DOHH2 (cell line): ENCODE data around the gene COG6.

Experiments used
- H3F3A ChIP-seq: fragments of 200-600 bp; sonication (generic), shearing (Covaris generic); 2 replicates; pipeline ENCODE4 v1.6.0; 2016; ENCODE audit warnings: antibody characterized with exemption, mild to moderate bottlenecking; ENCODE audit not compliant: control insufficient read depth, insufficient read depth
- H3K27ac ChIP-seq: fragments of 200-600 bp; sonication (generic); 2 replicates; pipeline ENCODE4 v1.5.1; 2014; ENCODE audit warnings: low read depth, mild to moderate bottlenecking, low read length, moderate library complexity
- H3K27me3 ChIP-seq: fragments of 200-600 bp; sonication (generic); 2 replicates; pipeline ENCODE4 v1.6.1; 2014; ENCODE audit warnings: mild to moderate bottlenecking, low read length, mixed read lengths; ENCODE audit not compliant: control insufficient read depth
- H3K36me3 ChIP-seq: fragments of 200-600 bp; sonication (generic); 2 replicates; pipeline ENCODE4 v1.6.1; 2014; ENCODE audit warnings: mild to moderate bottlenecking, low read length, moderate library complexity, mixed read lengths; ENCODE audit not compliant: control insufficient read depth
- H3K4me1 ChIP-seq: fragments of 200-600 bp; sonication (generic); 2 replicates; pipeline ENCODE4 v1.6.1; 2014; ENCODE audit warnings: mild to moderate bottlenecking, low read length, mixed read lengths; ENCODE audit not compliant: control insufficient read depth
- H3K4me2 ChIP-seq: fragments of 200-600 bp; sonication (generic); 2 replicates; pipeline ENCODE4 v1.6.0; 2014; ENCODE audit warnings: mild to moderate bottlenecking, low read length, moderate library complexity
- H3K4me3 ChIP-seq: fragments of 200-600 bp; sonication (generic); 2 replicates; pipeline ENCODE4 v1.5.1; 2014; ENCODE audit warnings: mild to moderate bottlenecking, low read length, mixed read lengths
- H3K79me2 ChIP-seq: fragments of 200-600 bp; sonication (generic); 2 replicates; pipeline ENCODE4 v1.6.1; 2014; ENCODE audit warnings: mild to moderate bottlenecking, low read length, mixed read lengths; ENCODE audit not compliant: control insufficient read depth
- H3K9me2 ChIP-seq: fragments of 200-600 bp; sonication (generic); replicated peaks from 2 replicates; pipeline ENCODE4 v1.6.1; 2014; ENCODE audit warnings: mild to moderate bottlenecking, low read length, mixed read lengths; ENCODE audit not compliant: control insufficient read depth
- H3K9me3 ChIP-seq: fragments of 200-600 bp; sonication (generic); 2 replicates; pipeline ENCODE4 v1.6.1; 2014; ENCODE audit warnings: antibody characterized with exemption, low read length, mixed read lengths; ENCODE audit not compliant: control insufficient read depth, insufficient read depth
- H4K20me1 ChIP-seq: fragments of 200-600 bp; sonication (generic); 2 replicates; pipeline ENCODE4 v1.6.0; 2014; ENCODE audit warnings: low read depth, mild to moderate bottlenecking, antibody characterized with exemption, low read length, moderate library complexity; ENCODE audit not compliant: control insufficient read depth, insufficient read depth
- EZH2phosphoT487 ChIP-seq: fragments of 200-600 bp; sonication (generic); IDR thresholded peaks from 2 replicates; pipeline ENCODE4 v1.6.1; 2017; ENCODE audit warnings: borderline replicate concordance, mild to moderate bottlenecking, antibody characterized with exemption, low read length, moderate library complexity, mixed read lengths
- TF ChIP-seq, protein P1 (sequence below): fragments of 200-600 bp; sonication (generic); IDR thresholded peaks from one replicate; pipeline ENCODE4 v1.5.1; 2014; ENCODE audit warnings: antibody characterized with exemption, mild to moderate bottlenecking, low read depth, low read length; ENCODE audit not compliant: poor library complexity, severe bottlenecking

COG6 gene

DNA sequence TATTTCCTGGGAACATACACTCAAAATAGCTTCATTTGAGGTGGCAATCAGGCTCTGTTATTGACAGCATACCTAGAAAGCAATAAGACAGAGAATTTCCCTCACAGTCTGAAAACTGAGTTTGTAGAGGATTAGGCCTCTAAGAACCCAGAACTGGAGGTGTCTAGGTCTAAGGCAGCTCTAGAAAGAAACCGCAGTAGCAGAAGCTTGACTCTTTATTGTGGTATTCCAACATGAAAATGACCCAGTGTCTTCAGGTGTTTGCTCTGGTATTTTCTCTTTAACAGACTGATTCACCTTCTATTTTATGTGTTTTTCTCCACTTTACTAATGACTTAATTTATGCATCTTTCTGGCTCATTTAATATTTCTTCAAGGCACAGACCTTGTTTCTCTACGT lies 8.5 kb downstream of the COG6 start:
- Histone ChIP-seq H3K9me3 (no peaks in the 10 kb centered on the region), H3K4me3 (no peak overlapping the region), H3K4me2 (no peak overlapping the region), H3K36me3 (peaks cover 24% of the 10 kb centered on the region), H3F3A (no peaks in the 10 kb centered on the region), H3K4me1 (no peaks in the 10 kb centered on the region), H3K79me2 (no peaks in the 10 kb centered on the region), H3K27ac (no peak overlapping the region), H3K9me2 (no peaks in the 10 kb centered on the region), H4K20me1 (no peaks in the 10 kb centered on the region), H3K27me3 (no peaks in the 10 kb centered on the region)
- TF ChIP-seq, protein P1, sequence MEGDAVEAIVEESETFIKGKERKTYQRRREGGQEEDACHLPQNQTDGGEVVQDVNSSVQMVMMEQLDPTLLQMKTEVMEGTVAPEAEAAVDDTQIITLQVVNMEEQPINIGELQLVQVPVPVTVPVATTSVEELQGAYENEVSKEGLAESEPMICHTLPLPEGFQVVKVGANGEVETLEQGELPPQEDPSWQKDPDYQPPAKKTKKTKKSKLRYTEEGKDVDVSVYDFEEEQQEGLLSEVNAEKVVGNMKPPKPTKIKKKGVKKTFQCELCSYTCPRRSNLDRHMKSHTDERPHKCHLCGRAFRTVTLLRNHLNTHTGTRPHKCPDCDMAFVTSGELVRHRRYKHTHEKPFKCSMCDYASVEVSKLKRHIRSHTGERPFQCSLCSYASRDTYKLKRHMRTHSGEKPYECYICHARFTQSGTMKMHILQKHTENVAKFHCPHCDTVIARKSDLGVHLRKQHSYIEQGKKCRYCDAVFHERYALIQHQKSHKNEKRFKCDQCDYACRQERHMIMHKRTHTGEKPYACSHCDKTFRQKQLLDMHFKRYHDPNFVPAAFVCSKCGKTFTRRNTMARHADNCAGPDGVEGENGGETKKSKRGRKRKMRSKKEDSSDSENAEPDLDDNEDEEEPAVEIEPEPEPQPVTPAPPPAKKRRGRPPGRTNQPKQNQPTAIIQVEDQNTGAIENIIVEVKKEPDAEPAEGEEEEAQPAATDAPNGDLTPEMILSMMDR: no peak
- TF ChIP-seq EZH2phosphoT487: no peak

DNA sequence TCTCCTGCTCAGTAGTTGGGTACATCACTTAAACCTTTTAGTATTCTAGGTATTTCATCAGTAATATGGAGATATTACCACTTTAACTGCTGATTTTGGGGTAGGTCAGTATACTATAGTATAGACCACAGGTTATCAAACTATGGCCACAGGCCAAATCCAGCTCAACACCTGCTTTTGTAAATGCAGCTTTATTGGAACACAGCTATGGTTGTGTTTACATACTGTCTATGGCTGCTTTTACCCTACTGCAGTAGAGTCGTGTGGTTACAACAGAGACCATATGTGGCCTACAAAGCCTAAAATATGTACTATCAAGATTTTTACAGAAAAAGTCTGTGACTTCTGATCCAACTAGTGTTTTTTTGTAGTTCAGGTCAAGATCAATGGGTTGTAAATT lies 10.3 kb downstream of the COG6 start:
- H3K4me1 ChIP-seq: no peaks in the 10 kb centered on the region
- no peaks in the 10 kb centered on the region for H3K27me3 ChIP-seq
- no peak overlapping the region for H3K27ac ChIP-seq
- no peaks in the 10 kb centered on the region for H3K9me2 ChIP-seq
- TF ChIP-seq, protein P1: no peak
- TF ChIP-seq EZH2phosphoT487: no peak
- no peaks in the 10 kb centered on the region; the same call in 1 of the 2 replicates for H3F3A ChIP-seq
- no peak overlapping the region for H3K4me2 ChIP-seq
- H3K9me3 ChIP-seq: no peaks in the 10 kb centered on the region
- H3K36me3 ChIP-seq: peaks cover 24% of the 10 kb centered on the region
- no peak overlapping the region for H3K4me3 ChIP-seq
- H4K20me1 ChIP-seq: no peaks in the 10 kb centered on the region
- H3K79me2 ChIP-seq: no peaks in the 10 kb centered on the region

DNA sequence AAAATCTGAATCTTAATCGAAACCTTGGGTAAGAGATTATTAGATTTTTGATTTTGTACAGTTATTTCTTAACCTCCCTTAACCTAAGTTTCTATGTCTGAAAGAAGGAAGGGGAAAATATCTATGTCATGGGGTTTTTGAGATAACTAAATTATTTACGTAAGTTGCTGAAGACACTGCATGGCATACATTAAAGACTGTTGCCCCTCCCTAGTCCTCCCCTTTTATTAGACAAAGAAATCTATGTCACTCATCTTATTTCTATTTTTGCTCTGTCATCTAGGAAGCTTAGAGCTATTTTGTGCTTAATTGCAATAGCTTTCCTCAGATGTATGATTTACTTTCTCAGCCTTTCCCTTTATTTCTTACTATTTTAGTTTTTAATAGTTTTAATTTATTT lies 15.0 kb downstream of the COG6 start:
- TF ChIP-seq, protein P1: no peak
- TF ChIP-seq EZH2phosphoT487: no peak
- Histone ChIP-seq H3K9me2 (no peaks in the 10 kb centered on the region), H3K4me1 (peaks cover 5% of the 10 kb centered on the region; the same call in 1 of the 2 replicates), H4K20me1 (no peaks in the 10 kb centered on the region), H3F3A (no peaks in the 10 kb centered on the region; the same call in 1 of the 2 replicates), H3K36me3 (peaks cover 13% of the 10 kb centered on the region), H3K27ac (no peak overlapping the region), H3K79me2 (no peaks in the 10 kb centered on the region), H3K4me2 (no peak overlapping the region), H3K9me3 (no peaks in the 10 kb centered on the region), H3K27me3 (no peaks in the 10 kb centered on the region), H3K4me3 (no peak overlapping the region)
